GM10266 (cell line): ENCODE measurements around the gene FAM83E.
A peak's percentile ranks its signal among the peaks of the same experiment; 100 is the strongest.

Source experiments
- DNase-seq: peaks from one replicate; pipeline ENCODE4 v3.0.0; 2012; ENCODE audit errors: extremely low spot score
- TF ChIP-seq, protein P1 (sequence below): IDR thresholded peaks from 2 replicates; pipeline ENCODE4 v1.5.1; 2012; ENCODE audit warnings: mild to moderate bottlenecking, low read depth; ENCODE audit not compliant: control insufficient read depth, insufficient read depth; ENCODE audit errors: missing control alignments

Gene FAM83E

GRCh38 chr19:48639483-48640375 lies 24.9 kb upstream of the FAM83E start:
- TF ChIP-seq, protein P1, sequence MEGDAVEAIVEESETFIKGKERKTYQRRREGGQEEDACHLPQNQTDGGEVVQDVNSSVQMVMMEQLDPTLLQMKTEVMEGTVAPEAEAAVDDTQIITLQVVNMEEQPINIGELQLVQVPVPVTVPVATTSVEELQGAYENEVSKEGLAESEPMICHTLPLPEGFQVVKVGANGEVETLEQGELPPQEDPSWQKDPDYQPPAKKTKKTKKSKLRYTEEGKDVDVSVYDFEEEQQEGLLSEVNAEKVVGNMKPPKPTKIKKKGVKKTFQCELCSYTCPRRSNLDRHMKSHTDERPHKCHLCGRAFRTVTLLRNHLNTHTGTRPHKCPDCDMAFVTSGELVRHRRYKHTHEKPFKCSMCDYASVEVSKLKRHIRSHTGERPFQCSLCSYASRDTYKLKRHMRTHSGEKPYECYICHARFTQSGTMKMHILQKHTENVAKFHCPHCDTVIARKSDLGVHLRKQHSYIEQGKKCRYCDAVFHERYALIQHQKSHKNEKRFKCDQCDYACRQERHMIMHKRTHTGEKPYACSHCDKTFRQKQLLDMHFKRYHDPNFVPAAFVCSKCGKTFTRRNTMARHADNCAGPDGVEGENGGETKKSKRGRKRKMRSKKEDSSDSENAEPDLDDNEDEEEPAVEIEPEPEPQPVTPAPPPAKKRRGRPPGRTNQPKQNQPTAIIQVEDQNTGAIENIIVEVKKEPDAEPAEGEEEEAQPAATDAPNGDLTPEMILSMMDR: no peak
- DNase-seq: no peak

- no peak for DNase-seq
Observed at GRCh38 chr19:48638831-48639381, 24.0 kb upstream of the FAM83E start.

DNA sequence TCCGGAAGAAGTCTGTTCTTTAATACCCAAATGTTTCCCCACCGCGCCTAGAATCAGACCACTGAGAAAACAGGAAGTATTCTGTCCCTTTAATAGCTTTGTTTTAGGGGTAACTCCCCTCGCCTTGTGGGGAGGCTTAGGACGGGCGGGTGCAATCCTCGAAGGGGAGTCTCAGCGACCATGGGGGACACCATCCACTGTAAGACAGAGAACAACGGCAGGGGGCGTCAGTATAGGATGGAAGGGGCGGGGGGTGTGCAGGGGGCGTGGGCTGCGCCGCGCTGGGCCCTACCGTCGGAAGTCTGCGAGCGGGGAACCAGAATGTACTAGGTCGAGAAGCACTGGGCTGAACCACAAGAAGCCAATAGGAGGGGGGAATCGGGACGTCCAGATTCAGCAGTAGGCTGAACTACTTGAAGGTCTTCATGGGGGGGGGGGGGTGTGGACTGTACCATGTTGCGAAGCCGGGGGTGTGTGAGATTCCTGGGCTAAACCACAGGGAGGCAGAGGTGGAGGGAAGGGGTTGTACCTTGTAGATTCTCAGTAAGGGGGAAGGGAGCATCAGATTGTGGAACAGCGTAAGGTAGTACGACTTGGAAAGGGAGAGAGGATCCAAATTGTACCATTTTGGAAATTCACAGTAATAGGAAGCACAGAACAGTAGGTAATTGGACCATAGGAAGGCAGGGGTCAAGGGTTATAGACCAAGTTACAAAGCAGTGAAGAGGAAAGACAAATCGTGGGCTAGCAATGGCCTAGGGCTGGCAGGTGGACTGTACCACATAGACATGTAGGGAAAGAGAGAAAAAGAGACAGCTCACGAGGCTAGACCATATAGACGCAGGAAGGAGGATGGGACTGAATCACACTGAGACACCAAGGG lies 23.3 kb upstream of the FAM83E start:
- DNase-seq: peak; percentile 86
- TF ChIP-seq, protein P1: peak; percentile 13

More at GRCh38 chr19:48638831-48639381, 24.0 kb upstream of the FAM83E start:
- TF ChIP-seq, protein P1: no peak

DNA sequence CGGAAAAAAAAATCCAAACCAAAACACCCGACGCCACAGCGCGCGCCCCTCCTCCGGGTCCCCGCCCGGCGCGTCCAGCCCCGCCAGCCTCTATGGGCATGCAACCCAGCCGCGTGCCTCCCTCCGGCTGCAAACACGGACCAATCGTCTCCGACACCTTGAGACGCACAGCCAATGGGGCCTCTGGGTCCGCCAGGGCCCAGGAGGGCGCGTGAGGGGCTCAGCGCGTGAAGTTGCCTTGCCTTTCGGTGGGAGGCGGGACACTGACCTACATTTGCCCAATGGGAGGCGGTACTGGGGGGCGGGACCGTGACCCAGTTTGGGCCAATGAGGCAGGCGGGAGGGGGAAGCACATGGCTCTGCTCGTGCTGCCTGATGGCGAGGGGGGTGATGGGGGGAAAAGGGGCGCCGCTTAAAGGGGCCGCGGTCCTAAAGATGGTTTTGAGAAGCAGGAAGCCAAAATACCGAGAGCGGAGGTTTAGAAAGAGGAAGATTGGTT lies 22.6 kb upstream of the FAM83E start:
- DNase-seq: peak; percentile 96
- TF ChIP-seq, protein P1: no peak

DNA sequence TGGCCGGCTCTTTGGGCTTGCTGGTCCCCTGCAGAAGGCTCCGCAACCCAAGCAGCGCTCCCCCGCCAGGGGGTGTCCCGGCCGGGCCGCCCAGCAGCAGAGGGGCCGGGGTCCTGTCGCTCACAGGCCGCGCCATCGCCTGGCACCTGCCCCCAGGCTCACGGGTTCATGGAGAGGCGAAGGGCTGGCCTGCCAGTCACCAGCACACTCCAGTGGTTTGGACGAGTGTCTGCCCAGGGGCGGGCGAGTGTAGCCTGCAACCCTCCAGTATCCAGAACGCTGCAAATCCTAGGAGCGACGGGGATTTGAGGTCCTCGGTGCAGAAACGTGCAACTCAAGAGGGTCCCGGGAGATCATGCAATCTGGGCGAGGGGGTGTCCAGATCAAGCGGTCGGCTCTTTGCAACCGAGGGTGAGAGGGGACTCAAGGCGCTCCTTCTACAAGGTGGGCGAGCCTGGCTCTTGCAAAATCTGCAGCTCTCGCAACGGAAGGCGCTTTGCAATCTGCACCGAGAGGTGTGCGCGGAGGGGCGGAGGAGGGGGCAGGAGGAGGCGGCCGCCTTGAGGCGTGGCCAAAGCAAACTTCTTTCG lies 22.1 kb upstream of the FAM83E start, which contains the start of gene DBP:
DBP (minus strand) TSS at position 521 of the 590 bp plus-strand sequence; CDS start at position 136, 385 bp downstream.
- peak; percentile 47 for DNase-seq
- TF ChIP-seq, protein P1: no peak

- TF ChIP-seq, protein P1: no peak
- DNase-seq: no peak
Observed at GRCh38 chr19:48635966-48636858, 21.3 kb upstream of the FAM83E start.
